Endothelial cell (in vitro differentiated cells): ENCODE measurements around the gene TMCC1. TPM values are rescaled to one million over a fixed set of nuclear protein-coding genes. Genes with fewer than 3 reads are reported as not detected.
"Not testable (repeated sequence)": the region's sequence is repeated elsewhere in the genome, so short reads cannot be mapped to it uniquely, and the experiment has no call there.

ENCODE experiments used
- DNase-seq: peaks from one replicate; pipeline ENCODE4 v3.0.0; 2021; ENCODE audit warnings: low spot score
- H3K27ac Mint-ChIP-seq: one replicate; pipeline ENCODE4 v1.8.0; 2021; ENCODE audit warnings: mixed read lengths, inconsistent platforms; ENCODE audit not compliant: unreplicated experiment
- H3K27me3 Mint-ChIP-seq: one replicate; pipeline ENCODE4 v1.8.0; 2021; ENCODE audit warnings: mild to moderate bottlenecking, moderate library complexity, mixed read lengths, inconsistent platforms; ENCODE audit not compliant: unreplicated experiment
- H3K36me3 Mint-ChIP-seq: one replicate; pipeline ENCODE4 v1.8.0; 2021; ENCODE audit warnings: mild to moderate bottlenecking, low read depth, mixed read lengths, inconsistent platforms; ENCODE audit not compliant: unreplicated experiment
- H3K4me1 Mint-ChIP-seq: one replicate; pipeline ENCODE4 v1.8.0; 2021; ENCODE audit warnings: mild to moderate bottlenecking, mixed read lengths, inconsistent platforms; ENCODE audit not compliant: unreplicated experiment
- H3K4me3 Mint-ChIP-seq: one replicate; pipeline ENCODE4 v1.8.0; 2021; ENCODE audit warnings: mild to moderate bottlenecking, mixed read lengths, inconsistent platforms; ENCODE audit not compliant: unreplicated experiment
- H3K9me3 Mint-ChIP-seq: one replicate; pipeline ENCODE4 v1.8.0; 2021; ENCODE audit warnings: mixed read lengths, inconsistent platforms; ENCODE audit not compliant: unreplicated experiment
- CTCF ChIP-seq: fragments of 200-600 bp; sonication (generic); IDR thresholded peaks from one replicate; pipeline ENCODE4 v1.5.0; 2021; ENCODE audit warnings: antibody characterized with exemption; ENCODE audit not compliant: unreplicated experiment
- total RNA-seq: library from RNA; stranded (reverse); fragmentation: NEBNext Ultra II Directional; extraction: Animal tissue kit (Norgen Biotek cat#: 25700); gene quantifications from one replicate; pipeline ENCODE4 v1.2.1, GENCODE V29; 2021; ENCODE audit not compliant: unreplicated experiment

The TMCC1 gene
- total RNA-seq, 1 donor from 2014 or later = 50.9 TPM

- H3K9me3 Mint-ChIP-seq = no peaks in the 10 kb centered on the region
- H3K4me3 Mint-ChIP-seq = no peak overlapping the region
- H3K4me1 Mint-ChIP-seq = peaks cover 59% of the 10 kb centered on the region
- no peak for DNase-seq
- H3K27me3 Mint-ChIP-seq = peaks cover 17% of the 10 kb centered on the region
- no peak for TF ChIP-seq CTCF
- peaks cover 4% of the 10 kb centered on the region for H3K36me3 Mint-ChIP-seq
- no peak overlapping the region for H3K27ac Mint-ChIP-seq
Observed at GRCh38 chr3:129612534-129613366, 280.8 kb downstream of the TMCC1 start.

GRCh38 chr3:129611812-129612533, 281.5 kb downstream of the TMCC1 start:
- H3K9me3 Mint-ChIP-seq = no peaks in the 10 kb centered on the region

GRCh38 chr3:129611446-129611800, 282.1 kb downstream of the TMCC1 start:
- H3K4me3 Mint-ChIP-seq = no peak overlapping the region
- H3K27ac Mint-ChIP-seq = peak overlapping the region; percentile 67
- H3K9me3 Mint-ChIP-seq = no peaks in the 10 kb centered on the region
- TF ChIP-seq CTCF = no peak
- no peak for DNase-seq
- peaks cover 22% of the 10 kb centered on the region for H3K27me3 Mint-ChIP-seq
- H3K36me3 Mint-ChIP-seq = no peaks in the 10 kb centered on the region
- peaks cover 59% of the 10 kb centered on the region for H3K4me1 Mint-ChIP-seq

More at GRCh38 chr3:129611812-129612533, 281.5 kb downstream of the TMCC1 start:
- H3K4me3 Mint-ChIP-seq = no peak overlapping the region
- peaks cover 61% of the 10 kb centered on the region for H3K4me1 Mint-ChIP-seq
- no peak for TF ChIP-seq CTCF
- peaks cover 1% of the 10 kb centered on the region for H3K36me3 Mint-ChIP-seq
- DNase-seq = no peak
- H3K27me3 Mint-ChIP-seq = peaks cover 22% of the 10 kb centered on the region
- peak overlapping the region; percentile 67 for H3K27ac Mint-ChIP-seq

- not testable (repeated sequence) for DNase-seq, H3K36me3 Mint-ChIP-seq, H3K9me3 Mint-ChIP-seq, H3K4me3 Mint-ChIP-seq
- Mint-ChIP-seq H3K4me1 (peaks cover 55% of the 10 kb centered on the region), H3K27me3 (peaks cover 22% of the 10 kb centered on the region), H3K27ac (peak overlapping the region; percentile 52)
Observed at GRCh38 chr3:129610794-129611445, 282.6 kb downstream of the TMCC1 start.

GRCh38 chr3:129610276-129610675, 283.2 kb downstream of the TMCC1 start:
- H3K9me3 Mint-ChIP-seq = no peaks in the 10 kb centered on the region
- DNase-seq = peak; percentile 49
- H3K4me1 Mint-ChIP-seq = peaks cover 57% of the 10 kb centered on the region
- peaks cover 4% of the 10 kb centered on the region for H3K36me3 Mint-ChIP-seq
- H3K27me3 Mint-ChIP-seq = peaks cover 24% of the 10 kb centered on the region
- H3K27ac Mint-ChIP-seq = peak overlapping the region; percentile 86
- H3K4me3 Mint-ChIP-seq = no peak overlapping the region
- no peak for TF ChIP-seq CTCF
